IMR-90 (cell line): ENCODE data around the gene MAZ. TPM values are rescaled to one million over a fixed set of nuclear protein-coding genes. Genes with fewer than 3 reads are reported as not detected.

ENCODE experiments used
- ATAC-seq: fragments of 200-7000 bp; cut with Tn5 transposase; 2 replicates; pipeline ENCODE4 v1.9.1; 2020; ENCODE audit warnings: low read depth, mild to moderate bottlenecking, moderate library complexity
- BruUV-seq: library from RNA; stranded (reverse); fragments of 400-500 nt; replicated peaks from 2 replicates; lab custom pipeline; 2021; lab: Mats Ljungman, UMichigan
- CTCF ChIA-PET: fragments of 300-600 bp; formaldehyde crosslinking; extraction: SDS; loops from one replicate; lab custom pipeline; 2021; ENCODE audit warnings: antibody characterized with exemption; lab: Yijun Ruan, JAX
- POLR2A ChIA-PET: fragments of 300-600 bp; sonication (Branson Sonifier 250); formaldehyde crosslinking; loops from one replicate; lab custom pipeline; 2022; ENCODE audit warnings: antibody characterized with exemption; ENCODE audit not compliant: unreplicated experiment; lab: Charles Lee
- DNase-seq: peaks from one replicate; pipeline ENCODE4 v3.0.0; 2013
- H2AFZ ChIP-seq: replicated peaks from 2 replicates; pipeline ENCODE3; 2013; ENCODE audit warnings: low read length, mild to moderate bottlenecking; ENCODE audit not compliant: poor library complexity
- H2AK5ac ChIP-seq: 2 replicates; pipeline ENCODE4 v1.6.1; 2013; ENCODE audit warnings: low read depth, low read length, inconsistent platforms
- H2AK9ac ChIP-seq: replicated peaks from 2 replicates; pipeline ENCODE3; 2013; ENCODE audit warnings: mild to moderate bottlenecking, low read depth, low read length, moderate library complexity; ENCODE audit not compliant: poor library complexity
- H2BK120ac ChIP-seq: 2 replicates; pipeline ENCODE4 v1.6.1; 2013; ENCODE audit warnings: low read depth, low read length, inconsistent platforms
- H2BK15ac ChIP-seq: 3 replicates; pipeline ENCODE4 v1.6.1; 2013; ENCODE audit warnings: low read depth, low read length, inconsistent platforms
- H2BK20ac ChIP-seq: 2 replicates; pipeline ENCODE4 v1.6.1; 2013; ENCODE audit warnings: low read depth, mild to moderate bottlenecking, inconsistent platforms, low read length, moderate library complexity
- H2BK5ac ChIP-seq: 2 replicates; pipeline ENCODE4 v1.6.1; 2013; ENCODE audit warnings: mild to moderate bottlenecking, low read depth, low read length, inconsistent platforms; ENCODE audit not compliant: poor library complexity, severe bottlenecking
- H3K14ac ChIP-seq: replicated peaks from 2 replicates; pipeline ENCODE4 v1.6.1; 2013; ENCODE audit warnings: low read depth, low read length, inconsistent platforms
- H3K18ac ChIP-seq: 2 replicates; pipeline ENCODE4 v1.6.1; 2013; ENCODE audit warnings: low read depth, low read length, control low read depth
- H3K23ac ChIP-seq: 2 replicates; pipeline ENCODE4 v1.6.1; 2013; ENCODE audit warnings: low read depth, low read length, inconsistent platforms
- H3K27ac ChIP-seq: 2 replicates; pipeline ENCODE4 v1.5.1; 2013; ENCODE audit warnings: mild to moderate bottlenecking, control low read depth, low read length; ENCODE audit not compliant: insufficient read depth
- H3K27me3 ChIP-seq: 2 replicates; pipeline ENCODE4 v1.6.1; 2013; ENCODE audit warnings: low read length; ENCODE audit not compliant: control insufficient read depth, insufficient read depth
- H3K36me3 ChIP-seq: 2 replicates; pipeline ENCODE4 v1.6.1; 2013; ENCODE audit warnings: low read length, mixed read lengths; ENCODE audit not compliant: control insufficient read depth, insufficient read depth
- H3K4ac ChIP-seq: 2 replicates; pipeline ENCODE4 v1.6.1; 2013; ENCODE audit warnings: low read depth, low read length, inconsistent platforms
- H3K4me1 ChIP-seq: 2 replicates; pipeline ENCODE4 v1.6.1; 2013; ENCODE audit warnings: low read length, mixed read lengths; ENCODE audit not compliant: control insufficient read depth, insufficient read depth
- H3K4me2 ChIP-seq: 2 replicates; pipeline ENCODE4 v1.6.1; 2013; ENCODE audit warnings: low read depth, mild to moderate bottlenecking, control low read depth, low read length, moderate library complexity
- H3K4me3 ChIP-seq: 2 replicates; pipeline ENCODE4 v1.5.1; 2013; ENCODE audit warnings: low read depth, mild to moderate bottlenecking, control low read depth, low read length, moderate library complexity; ENCODE audit not compliant: insufficient read depth
- H3K56ac ChIP-seq: 2 replicates; pipeline ENCODE4 v1.6.1; 2013; ENCODE audit warnings: low read length, inconsistent platforms; ENCODE audit not compliant: insufficient read depth; ENCODE audit errors: extremely low read depth
- H3K79me1 ChIP-seq, 2 experiments: 2 replicates each; pipeline ENCODE4 v1.6.1; 2013; ENCODE audit warnings: low read length in 2 of 2, inconsistent platforms in 1 of 2, low read depth in 1 of 2
- H3K9ac ChIP-seq: 2 replicates; pipeline ENCODE4 v1.6.1; 2013; ENCODE audit warnings: low read depth, low read length, control low read depth
- H3K9me1 ChIP-seq: 2 replicates; pipeline ENCODE4 v1.6.1; 2013; ENCODE audit warnings: low read length, inconsistent platforms; ENCODE audit not compliant: insufficient read depth
- H3K9me3 ChIP-seq: 2 replicates; pipeline ENCODE4 v1.6.1; 2013; ENCODE audit warnings: low read length; ENCODE audit not compliant: control insufficient read depth, insufficient read depth
- H4K20me1 ChIP-seq: 2 replicates; pipeline ENCODE4 v1.6.1; 2013; ENCODE audit warnings: low read length, inconsistent platforms; ENCODE audit not compliant: insufficient read depth
- H4K5ac ChIP-seq: 2 replicates; pipeline ENCODE4 v1.6.1; 2013; ENCODE audit warnings: mild to moderate bottlenecking, low read depth, low read length, control low read depth
- H4K8ac ChIP-seq, 2 experiments: 2 replicates each; pipeline ENCODE4 v1.6.1; 2013; ENCODE audit warnings: low read depth in 2 of 2, low read length in 2 of 2, control low read depth in 1 of 2, inconsistent platforms in 1 of 2
- H4K91ac ChIP-seq: 2 replicates; pipeline ENCODE4 v1.6.1; 2013; ENCODE audit warnings: low read depth, low read length, inconsistent platforms; ENCODE audit not compliant: insufficient read depth
- BHLHE40 ChIP-seq: fragments of 150-350 bp; IDR thresholded peaks from 2 replicates; pipeline ENCODE4 v1.6.1; 2016; ENCODE audit warnings: mild to moderate bottlenecking, low read depth, low read length
- CEBPB ChIP-seq: IDR thresholded peaks from 2 replicates; pipeline ENCODE4 v1.6.1; 2012; ENCODE audit warnings: low read depth, low read length, improper control_type of control experiment
- CHD1 ChIP-seq: IDR thresholded peaks from 2 replicates; pipeline ENCODE4 v1.6.1; 2012; ENCODE audit warnings: low read depth, low read length, improper control_type of control experiment
- CTCF ChIP-seq: conservative IDR thresholded peaks from 2 replicates; pipeline ENCODE4 v1.5.1; 2012; ENCODE audit warnings: mild to moderate bottlenecking, low read depth, low read length, improper control_type of control experiment
- ELK1 ChIP-seq: fragments of 150-350 bp; IDR thresholded peaks from 2 replicates; pipeline ENCODE4 v1.6.1; 2016; ENCODE audit warnings: low read depth, mild to moderate bottlenecking, low read length, moderate library complexity, borderline replicate concordance
- FOS ChIP-seq: fragments of 150-350 bp; IDR thresholded peaks from 2 replicates; pipeline ENCODE4 v1.6.1; 2016; ENCODE audit warnings: low read depth, low read length
- MAFK ChIP-seq: IDR thresholded peaks from 2 replicates; pipeline ENCODE4 v1.6.1; 2012; ENCODE audit warnings: low read depth, low read length, improper control_type of control experiment
- MAZ ChIP-seq: IDR thresholded peaks from 2 replicates; pipeline ENCODE4 v1.6.1; 2012; ENCODE audit warnings: low read depth, mild to moderate bottlenecking, low read length, improper control_type of control experiment, moderate library complexity, borderline replicate concordance
- MXI1 ChIP-seq: IDR thresholded peaks from 2 replicates; pipeline ENCODE4 v1.6.1; 2012; ENCODE audit warnings: low read depth, mild to moderate bottlenecking, low read length, moderate library complexity, borderline replicate concordance
- NFE2L2 ChIP-seq: fragments of 150-350 bp; IDR thresholded peaks from 2 replicates; pipeline ENCODE4 v1.6.1; 2016; ENCODE audit warnings: low read depth, mild to moderate bottlenecking, low read length
- POLR2A ChIP-seq: IDR thresholded peaks from 2 replicates; pipeline ENCODE4 v1.6.1; 2012; ENCODE audit warnings: mild to moderate bottlenecking, low read depth, low read length
- RAD21 ChIP-seq: IDR thresholded peaks from 2 replicates; pipeline ENCODE4 v1.6.1; 2012; ENCODE audit warnings: low read length, improper control_type of control experiment
- RCOR1 ChIP-seq: IDR thresholded peaks from 2 replicates; pipeline ENCODE4 v1.6.1; 2012; ENCODE audit warnings: mild to moderate bottlenecking, low read length, improper control_type of control experiment; ENCODE audit not compliant: insufficient replicate concordance
- RFX5 ChIP-seq: IDR thresholded peaks from 2 replicates; pipeline ENCODE4 v1.8.0; 2012; ENCODE audit warnings: low read depth, mild to moderate bottlenecking, low read length, moderate library complexity
- SMC3 ChIP-seq: fragments of 150-350 bp; IDR thresholded peaks from 2 replicates; pipeline ENCODE4 v1.6.1; 2016; ENCODE audit warnings: low read depth, mild to moderate bottlenecking, antibody characterized with exemption, low read length, moderate library complexity
- USF2 ChIP-seq: fragments of 150-350 bp; IDR thresholded peaks from 2 replicates; pipeline ENCODE4 v1.6.1; 2017; ENCODE audit warnings: mild to moderate bottlenecking, antibody characterized with exemption, low read length, low read depth
- WGBS, 2 experiments: methylation state at CpG; one replicate each; pipeline versions ENCODE4 v1.1.5 to v1.1.7; 2013; ENCODE audit warnings: missing lambda C conversion rate in 2 of 2; ENCODE audit not compliant: insufficient read length in 1 of 2; ENCODE audit errors: extremely low coverage in 2 of 2; 5-methylcytosine and 5-hydroxymethylcytosine counted together
- dilution Hi-C: fragments of 300-500 bp; cut with HindIII; formaldehyde crosslinking; loops from one replicate; pipeline ENCODE4 v1.14.3; 2018; ENCODE audit warnings: low sequenced_read_pairs; ENCODE audit not compliant: unreplicated experiment
- in situ Hi-C: fragments of 300-500 bp; cut with MboI; formaldehyde crosslinking; loops from 3 replicates; pipeline ENCODE4 v1.14.3; 2019; ENCODE audit warnings: low sequenced_read_pairs, inconsistent platforms, mixed read lengths
- intact Hi-C: fragments of 100-400 bp; cut with micrococcal nuclease; formaldehyde crosslinking; loops from 2 replicates; pipeline ENCODE4 v1.10.0; 2022
- polyA plus RNA-seq, 3 experiments: library from polyadenylated mRNA; depleted of rRNA; stranded (reverse); fragments of >200 nt; gene quantifications; 2 replicates each; pipeline ENCODE4 v1.2.3, GENCODE V29; 2012; ENCODE audit warnings: low replicate concordance in 1 of 3
- total RNA-seq: library from RNA; depleted of rRNA; stranded (reverse); fragments of >200 nt; gene quantifications from 2 replicates; pipeline ENCODE4 v1.2.3, GENCODE V29; 2012

MAZ gene
- total and polyA plus RNA-seq, 2 of the 4 experiments (the other 2 are of a cell fraction): 113 to 138 TPM

- BruUV-seq: no TSS peak
- no peak within 1 kb of the TSS for H3K14ac ChIP-seq
- no peaks in the 10 kb centered on the region for H3K9me1 ChIP-seq
- no peak within 1 kb of the TSS for H2AK5ac ChIP-seq
- no peak within 1 kb of the TSS for H3K4ac ChIP-seq
- H4K20me1 ChIP-seq: no peaks in the 10 kb centered on the region
- no peak within 1 kb of the TSS for H2AK9ac ChIP-seq
- H3K18ac ChIP-seq: no peak within 1 kb of the TSS
- no peak within 1 kb of the TSS for H2BK5ac ChIP-seq
- no peak within 1 kb of the TSS for H3K4me2 ChIP-seq
- no peak within 1 kb of the TSS for H3K27ac ChIP-seq
- intact Hi-C loops (no loop called here), in situ Hi-C loops (no loop called here), dilution Hi-C loops (no loop called here)
- no peak within 1 kb of the TSS for H2BK15ac ChIP-seq
- no peak within 1 kb of the TSS for H2AFZ ChIP-seq
- no peak within 1 kb of the TSS for H3K4me3 ChIP-seq
- POLR2A ChIA-PET: no interaction called here
- H3K9ac ChIP-seq: no peak within 1 kb of the TSS
- H3K79me1 ChIP-seq: no peaks in the 10 kb centered on the region
- no peaks in the 10 kb centered on the region for H3K9me3 ChIP-seq
- H3K27me3 ChIP-seq: peaks cover 38% of the 10 kb centered on the region
- DNase-seq: no peak
- H4K5ac ChIP-seq: no peak within 1 kb of the TSS
- CTCF ChIA-PET: no interaction called here
- no peak within 1 kb of the TSS for H2BK120ac ChIP-seq
- no peak for TF ChIP-seq USF2
- no peak for TF ChIP-seq RAD21
- no peak for TF ChIP-seq RFX5
- TF ChIP-seq FOS: no peak
- TF ChIP-seq RCOR1: no peak
- no peak for TF ChIP-seq CEBPB
- no peak for TF ChIP-seq CTCF
- no peak for TF ChIP-seq MXI1
- TF ChIP-seq ELK1: no peak
- TF ChIP-seq MAZ: no peak
- no peak for TF ChIP-seq MAFK
- TF ChIP-seq POLR2A: no peak
- no peak for TF ChIP-seq BHLHE40
- TF ChIP-seq NFE2L2: no peak
- TF ChIP-seq SMC3: no peak
- TF ChIP-seq CHD1: no peak
- H4K91ac ChIP-seq: no peak within 1 kb of the TSS
- H3K56ac ChIP-seq: no peak within 1 kb of the TSS
- no peak within 1 kb of the TSS for H4K8ac ChIP-seq
- no peak within 1 kb of the TSS for H2BK20ac ChIP-seq
- no peak within 1 kb of the TSS for H3K23ac ChIP-seq
- 68% methylated on average over 4 of the region's 10 CpGs; no CpG with 5 or more reads in 1 of the 2 experiments for WGBS, 2 experiments
- no peak for ATAC-seq
- H3K4me1 ChIP-seq: peaks cover 1% of the 10 kb centered on the region; the same call in 1 of the 2 replicates
- no peaks in the 10 kb centered on the region for H3K36me3 ChIP-seq
Measured at GRCh38 chr16:29777576-29778350, 28.6 kb upstream of the MAZ start, which contains the start of gene ZG16. Gene ZG16, plus strand, starts transcription at chr16:29778256. Its CDS starts 1,011 bp downstream, at chr16:29779267.
